GM21576 (cell line): ENCODE measurements around the gene P2RX7.
"Not testable (repeated sequence)": the region's sequence is repeated elsewhere in the genome, so short reads cannot be mapped to it uniquely, and the experiment has no call there.

ENCODE experiments used
- ATAC-seq: cut with Tn5 transposase; IDR thresholded peaks from one replicate; pipeline ENCODE4 v1.9.1; 2021; ENCODE audit warnings: mild to moderate bottlenecking, moderate library complexity; ENCODE audit not compliant: unreplicated experiment

The P2RX7 gene

DNA sequence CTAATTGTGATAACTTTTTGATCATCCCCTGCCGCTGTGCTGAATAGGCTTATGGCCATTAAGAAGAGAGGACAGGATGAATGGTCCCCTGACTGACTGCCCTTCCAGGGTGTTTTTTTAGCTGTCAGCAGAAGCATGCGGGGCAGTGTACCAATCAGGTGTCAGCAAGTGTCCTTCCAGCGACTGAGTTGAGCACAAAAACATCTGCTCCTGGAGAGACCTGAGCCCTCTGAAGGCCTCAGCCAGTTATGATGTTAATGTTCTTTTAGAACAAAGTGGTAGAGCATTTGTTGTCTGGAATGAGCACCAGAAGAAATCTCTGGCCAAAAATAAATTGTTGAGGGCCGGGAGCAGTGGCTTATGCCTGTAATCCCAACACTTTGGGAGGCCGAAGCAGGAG is 37.5 kb downstream of the P2RX7 start:
- no peak for ATAC-seq

DNA sequence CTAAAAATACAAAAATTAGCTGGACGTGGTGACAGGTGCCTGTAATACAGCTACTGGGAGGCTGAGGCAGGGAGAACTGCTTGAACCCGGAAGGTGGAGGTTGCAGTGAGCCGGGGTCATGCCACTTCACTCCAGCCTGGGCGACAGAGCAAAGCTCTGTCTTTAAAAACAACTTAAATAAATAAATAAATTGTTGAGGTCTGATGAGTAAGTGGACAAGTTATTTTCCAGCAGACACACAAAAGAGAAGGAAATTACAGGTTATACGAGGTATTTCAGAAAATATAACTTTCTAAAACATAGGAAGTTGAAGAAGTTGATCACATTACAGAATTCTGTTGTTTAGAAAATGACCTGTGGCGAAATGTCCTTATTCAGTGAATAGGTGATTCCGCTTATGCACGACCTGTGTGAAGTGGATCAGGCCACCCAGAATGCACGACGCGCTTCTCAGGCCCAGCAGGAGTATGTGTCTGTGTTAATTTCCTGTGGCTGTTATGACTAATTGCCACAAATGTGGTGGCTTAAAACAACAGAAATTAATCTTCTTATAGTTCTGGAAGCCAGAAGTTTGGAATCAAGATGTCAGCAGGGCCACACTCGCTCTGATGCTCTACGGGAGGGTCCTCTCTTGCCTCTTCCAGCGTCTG is 38.1 kb downstream of the P2RX7 start:
- no peak for ATAC-seq

DNA sequence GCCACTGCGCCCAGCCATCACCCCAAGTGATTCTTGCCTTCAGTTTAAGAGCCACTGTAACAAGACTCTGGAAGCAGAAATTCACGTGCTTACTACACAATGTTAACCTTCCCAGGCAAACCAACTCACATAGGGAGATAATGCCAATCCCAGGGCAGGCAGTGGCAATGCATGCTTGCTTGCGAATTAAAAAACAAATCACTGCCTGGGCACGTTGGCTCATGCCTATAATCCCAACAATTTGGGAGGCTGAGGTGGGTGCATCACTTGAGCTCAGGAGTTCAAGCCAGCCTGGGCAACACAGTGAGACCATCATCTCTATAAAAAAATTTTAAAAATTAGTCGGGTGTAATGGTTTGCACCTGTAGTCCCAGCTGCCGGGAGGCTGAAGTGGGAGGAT is 39.5 kb downstream of the P2RX7 start:
- ATAC-seq = no peak

DNA sequence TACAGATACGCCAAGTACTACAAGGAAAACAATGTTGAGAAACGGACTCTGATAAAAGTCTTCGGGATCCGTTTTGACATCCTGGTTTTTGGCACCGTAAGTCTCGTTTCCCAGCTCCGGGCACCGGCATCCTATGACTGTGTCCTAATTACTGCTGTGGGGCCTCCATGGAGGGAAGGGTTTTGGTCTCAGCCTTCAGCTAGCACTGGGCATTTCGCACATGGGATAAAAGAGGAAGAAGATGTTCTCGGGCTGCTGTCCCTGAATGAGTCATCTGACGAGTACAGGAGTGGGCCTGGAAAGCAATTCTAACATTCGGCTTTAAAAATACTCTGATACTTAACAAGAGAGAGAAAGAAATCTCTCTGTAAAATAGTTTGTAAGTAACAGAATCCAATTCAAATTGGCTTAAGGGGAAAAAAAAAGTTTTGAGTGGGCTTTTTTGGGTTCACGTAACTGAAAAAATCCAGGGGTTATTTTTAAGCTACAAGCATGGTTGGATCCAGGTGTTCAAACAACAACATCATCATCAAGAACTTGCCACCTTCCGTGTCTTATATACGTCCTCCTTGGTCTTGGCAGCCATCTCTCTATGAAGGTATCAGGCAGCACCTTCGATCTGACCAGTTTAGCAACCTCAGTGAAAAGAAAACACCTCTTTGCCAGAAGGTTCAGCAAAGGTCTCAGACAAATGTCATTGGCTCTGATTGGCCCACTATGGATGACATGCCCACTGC is 42.9 kb downstream of the P2RX7 start:
- ATAC-seq = no peak

DNA sequence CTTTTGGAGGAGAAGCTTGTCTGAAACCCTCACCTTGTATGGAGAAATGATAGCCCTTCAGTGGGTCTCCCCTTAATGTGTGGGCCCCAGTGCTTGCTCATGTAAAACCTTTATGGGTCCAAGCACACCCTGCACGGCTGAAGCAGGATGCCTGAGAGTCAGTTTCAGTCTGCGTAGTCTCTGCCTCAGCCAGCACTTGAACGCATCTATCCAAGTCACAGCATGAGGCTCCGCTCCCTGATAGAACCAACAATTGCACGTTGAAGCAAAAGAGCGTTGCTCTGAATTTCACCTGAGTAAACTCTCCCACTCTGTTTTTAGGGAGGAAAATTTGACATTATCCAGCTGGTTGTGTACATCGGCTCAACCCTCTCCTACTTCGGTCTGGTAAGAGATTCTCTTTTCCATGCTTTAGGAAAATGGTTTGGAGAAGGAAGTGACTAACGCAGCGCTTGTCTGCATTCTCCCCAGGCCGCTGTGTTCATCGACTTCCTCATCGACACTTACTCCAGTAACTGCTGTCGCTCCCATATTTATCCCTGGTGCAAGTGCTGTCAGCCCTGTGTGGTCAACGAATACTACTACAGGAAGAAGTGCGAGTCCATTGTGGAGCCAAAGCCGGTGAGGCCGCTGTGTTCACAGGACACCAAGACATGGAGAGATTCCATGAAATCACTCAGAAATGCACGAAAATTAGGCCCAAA is 44.3 kb downstream of the P2RX7 start:
- ATAC-seq = no peak

DNA sequence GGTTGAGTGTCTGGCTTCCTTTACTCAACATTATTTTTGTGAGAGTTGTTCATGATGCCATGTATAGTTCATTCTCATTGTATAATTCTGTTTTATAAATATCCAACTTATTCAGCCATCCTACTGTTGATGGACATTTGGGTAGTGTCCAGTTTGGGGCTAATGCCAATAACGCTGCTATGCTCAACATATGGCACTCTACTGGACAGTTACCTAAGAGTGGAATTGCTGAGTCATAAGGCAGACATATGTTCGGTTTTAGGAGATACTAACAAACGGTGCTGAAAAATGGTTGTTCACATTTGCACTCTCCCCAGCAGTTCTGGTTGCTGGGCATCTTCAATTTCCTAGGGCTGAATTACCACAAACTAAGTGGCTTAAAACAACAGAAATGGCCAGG is 48.5 kb downstream of the P2RX7 start:
- ATAC-seq = no peak

DNA sequence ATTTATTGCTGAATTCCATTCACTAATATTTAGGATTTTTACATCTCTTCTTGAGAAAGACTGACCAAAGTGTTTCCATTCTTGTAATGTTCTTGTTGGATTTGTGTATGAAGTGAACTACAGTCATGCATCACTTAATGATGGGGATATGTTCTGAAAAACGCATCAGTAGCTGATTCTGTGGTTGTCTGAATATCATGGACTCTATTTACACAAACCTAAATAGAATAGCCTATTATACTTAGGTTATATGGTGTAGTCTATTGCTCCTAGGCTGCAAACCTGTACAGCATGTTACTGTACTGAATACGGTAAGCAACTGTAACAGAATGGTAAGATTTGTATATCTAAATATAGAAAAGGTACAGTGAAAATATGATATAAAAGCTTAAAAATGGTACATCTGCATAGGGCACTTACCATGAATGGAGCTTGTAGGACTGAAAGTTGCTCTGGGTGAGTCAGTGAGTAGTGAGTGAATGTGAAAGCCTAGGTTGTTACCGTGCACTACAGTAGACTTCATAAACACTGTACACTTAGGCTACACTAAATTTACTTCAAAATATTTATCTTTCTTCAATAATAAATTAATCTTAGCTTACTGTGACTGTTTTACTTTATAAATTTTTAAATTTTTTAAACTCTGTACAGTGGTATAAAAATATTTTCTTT is 49.7 kb downstream of the P2RX7 start:
- no peak for ATAC-seq

DNA sequence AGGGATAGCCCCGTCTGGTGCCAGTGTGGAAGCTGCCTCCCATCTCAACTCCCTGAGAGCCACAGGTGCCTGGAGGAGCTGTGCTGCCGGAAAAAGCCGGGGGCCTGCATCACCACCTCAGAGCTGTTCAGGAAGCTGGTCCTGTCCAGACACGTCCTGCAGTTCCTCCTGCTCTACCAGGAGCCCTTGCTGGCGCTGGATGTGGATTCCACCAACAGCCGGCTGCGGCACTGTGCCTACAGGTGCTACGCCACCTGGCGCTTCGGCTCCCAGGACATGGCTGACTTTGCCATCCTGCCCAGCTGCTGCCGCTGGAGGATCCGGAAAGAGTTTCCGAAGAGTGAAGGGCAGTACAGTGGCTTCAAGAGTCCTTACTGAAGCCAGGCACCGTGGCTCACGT is 51.7 kb downstream of the P2RX7 start:
- no peak for ATAC-seq

DNA sequence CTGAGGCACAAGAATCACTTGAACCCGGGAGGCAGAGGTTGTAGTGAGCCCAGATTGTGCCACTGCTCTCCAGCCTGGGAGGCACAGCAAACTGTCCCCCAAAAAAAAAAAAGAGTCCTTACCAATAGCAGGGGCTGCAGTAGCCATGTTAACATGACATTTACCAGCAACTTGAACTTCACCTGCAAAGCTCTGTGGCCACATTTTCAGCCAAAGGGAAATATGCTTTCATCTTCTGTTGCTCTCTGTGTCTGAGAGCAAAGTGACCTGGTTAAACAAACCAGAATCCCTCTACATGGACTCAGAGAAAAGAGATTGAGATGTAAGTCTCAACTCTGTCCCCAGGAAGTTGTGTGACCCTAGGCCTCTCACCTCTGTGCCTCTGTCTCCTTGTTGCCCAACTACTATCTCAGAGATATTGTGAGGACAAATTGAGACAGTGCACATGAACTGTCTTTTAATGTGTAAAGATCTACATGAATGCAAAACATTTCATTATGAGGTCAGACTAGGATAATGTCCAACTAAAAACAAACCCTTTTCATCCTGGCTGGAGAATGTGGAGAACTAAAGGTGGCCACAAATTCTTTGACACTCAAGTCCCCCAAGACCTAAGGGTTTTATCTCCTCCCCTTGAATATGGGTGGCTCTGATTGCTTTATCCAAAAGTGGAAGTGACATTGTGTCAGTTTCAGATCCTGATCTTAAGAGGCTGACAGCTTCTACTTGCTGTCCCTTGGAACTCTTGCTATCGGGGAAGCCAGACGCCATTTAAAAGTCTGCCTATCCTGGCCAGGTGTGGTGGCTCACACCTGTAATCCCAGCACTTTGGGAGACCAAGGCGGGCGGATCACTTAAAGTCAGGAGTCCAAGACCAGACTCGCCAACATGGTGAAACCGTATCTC is 52.6 kb downstream of the P2RX7 start:
- no peak for ATAC-seq

DNA sequence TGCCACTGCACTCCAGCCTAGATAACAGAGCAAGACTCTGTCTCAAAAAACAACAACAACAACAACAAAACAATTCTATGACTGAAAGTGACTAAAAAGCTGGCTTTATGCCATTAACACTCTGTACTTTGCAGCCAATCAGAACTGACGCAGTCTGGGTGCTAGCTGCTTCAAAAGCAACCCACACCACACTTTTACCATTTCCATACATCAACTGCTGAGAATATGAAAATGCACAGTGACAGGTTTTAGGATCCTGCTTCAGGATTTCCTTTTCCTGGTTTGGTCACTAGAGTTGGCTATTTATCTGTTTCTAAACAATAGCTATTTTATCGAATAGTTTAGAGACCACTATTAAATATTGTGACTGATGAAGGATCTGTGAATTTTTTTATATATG is 54.1 kb downstream of the P2RX7 start:
- ATAC-seq = no peak

DNA sequence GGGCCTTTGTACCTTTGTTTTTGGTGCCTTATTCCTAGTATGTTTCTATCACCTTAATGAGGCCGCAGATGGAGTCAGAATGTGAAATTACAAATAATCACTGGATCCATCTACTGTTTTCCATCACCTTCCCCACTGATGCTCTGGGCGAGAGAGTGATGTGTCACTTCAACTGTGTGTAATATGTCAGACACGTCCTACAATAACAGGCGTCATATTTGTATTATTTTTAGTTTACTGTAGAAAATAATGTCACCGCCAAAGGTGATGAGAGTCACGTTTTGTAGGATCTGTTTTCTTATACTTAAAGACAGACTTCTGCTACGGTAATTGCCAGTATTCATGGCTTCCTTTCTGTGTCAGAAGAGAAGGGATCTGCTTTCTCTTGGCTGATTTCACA is 54.8 kb downstream of the P2RX7 start:
- ATAC-seq = no peak

DNA sequence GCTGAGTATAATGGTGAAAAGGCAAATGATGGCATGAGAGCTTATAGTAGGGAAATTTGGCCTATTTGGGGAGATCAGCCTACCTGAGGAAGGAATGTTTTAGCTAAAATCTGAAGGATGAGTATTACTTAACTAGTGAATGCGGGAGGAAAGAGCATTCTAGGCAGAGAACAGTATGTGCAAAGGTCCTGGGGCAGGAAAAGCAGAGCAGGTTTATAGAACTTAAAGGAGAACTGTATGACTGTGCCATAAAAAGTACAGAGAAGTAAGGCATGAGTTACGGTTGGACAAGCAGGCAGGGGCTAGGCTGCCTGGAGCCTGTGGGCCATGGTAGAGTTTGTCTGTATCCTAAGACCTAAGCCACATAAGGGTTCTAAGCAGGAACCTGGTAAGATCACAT is 55.6 kb downstream of the P2RX7 start:
- ATAC-seq = no peak

DNA sequence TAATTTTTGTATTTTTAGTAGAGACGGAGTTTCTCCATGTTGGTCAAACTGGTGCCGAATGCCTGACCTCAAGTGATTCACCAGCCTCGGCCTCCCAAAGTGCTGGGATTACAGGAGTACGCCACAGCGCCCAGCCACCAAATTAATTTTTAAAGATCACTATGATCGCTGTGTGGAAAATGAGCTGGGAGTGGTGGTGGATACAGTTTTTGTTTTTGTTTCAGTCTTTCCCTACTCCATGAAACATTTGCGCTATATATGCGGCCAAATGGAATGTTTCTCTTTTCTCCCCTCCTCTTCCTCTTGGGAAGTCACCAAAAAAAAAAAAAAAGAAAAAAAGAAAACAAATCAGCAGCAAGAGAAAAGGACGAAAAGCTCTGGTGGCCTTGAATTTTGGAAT is 56.5 kb downstream of the P2RX7 start:
- ATAC-seq = no peak

DNA sequence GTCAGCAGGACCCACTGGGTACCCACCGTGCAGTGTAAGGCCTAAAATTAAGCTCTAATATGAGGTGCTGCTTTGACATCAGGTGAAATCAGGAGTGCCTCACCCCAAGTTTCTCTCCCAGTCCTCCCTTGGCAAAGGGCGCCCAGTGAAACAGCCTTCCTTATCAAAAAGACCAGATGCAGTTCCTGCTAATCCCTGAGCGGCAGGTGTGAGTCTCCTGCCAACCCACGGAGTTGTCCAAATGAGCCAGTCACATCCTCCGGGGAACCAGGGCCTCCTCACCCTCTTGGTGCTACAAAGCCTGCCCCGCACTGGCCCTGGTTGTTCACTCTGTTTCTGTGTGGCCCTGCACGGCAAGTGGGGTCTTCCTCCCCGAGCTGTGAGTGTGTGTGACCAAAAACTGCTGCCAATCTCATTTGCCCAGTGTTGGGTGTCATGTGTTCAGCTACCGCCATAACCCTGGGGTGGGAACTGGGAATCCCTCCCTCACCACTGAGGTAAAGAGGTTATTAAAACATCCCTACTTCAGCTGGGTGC is 57.0 kb downstream of the P2RX7 start:
- ATAC-seq = no peak

DNA sequence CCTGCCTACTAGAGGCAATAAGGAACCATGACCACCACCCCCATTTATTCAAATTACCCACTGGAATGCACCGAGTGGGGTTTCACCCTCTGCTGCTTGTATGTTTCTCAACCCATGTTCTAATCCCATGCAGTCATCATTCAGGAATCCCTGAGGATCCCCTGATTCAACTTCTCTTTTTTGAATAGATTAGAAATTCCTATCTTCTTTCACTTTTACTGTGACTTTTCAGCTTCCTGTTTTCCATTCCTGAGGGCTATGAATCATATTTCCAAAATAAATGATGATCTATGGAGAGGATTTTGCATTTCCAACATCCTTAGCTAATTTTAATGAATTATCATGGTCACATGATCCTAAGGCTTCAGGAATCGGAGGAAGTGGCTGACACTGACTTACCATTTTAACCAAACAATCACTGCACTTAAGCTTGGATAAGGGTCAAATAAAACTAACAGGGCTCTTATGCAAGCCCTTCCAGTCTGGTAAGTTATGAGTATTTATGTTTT is 57.9 kb downstream of the P2RX7 start:
- no peak for ATAC-seq

DNA sequence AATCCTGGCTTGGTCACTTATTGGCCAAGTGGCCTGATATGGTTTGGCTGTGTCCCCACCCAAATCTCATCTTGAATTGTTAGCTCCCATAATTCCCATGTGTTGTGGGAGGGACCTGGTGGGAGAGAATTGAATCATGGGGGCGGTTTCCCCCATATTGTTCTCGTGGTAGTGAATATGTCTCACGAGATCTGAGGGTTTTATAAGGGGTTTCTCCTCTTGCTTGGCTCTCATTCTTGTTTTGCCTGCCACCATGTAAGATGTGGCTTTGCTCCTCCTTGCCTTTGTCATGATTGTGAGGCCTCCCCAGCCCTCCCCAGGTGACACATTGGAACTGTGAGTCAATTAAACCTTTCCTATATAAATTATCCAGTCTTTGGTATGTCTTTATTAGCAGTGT is 58.5 kb downstream of the P2RX7 start:
- ATAC-seq = no peak

DNA sequence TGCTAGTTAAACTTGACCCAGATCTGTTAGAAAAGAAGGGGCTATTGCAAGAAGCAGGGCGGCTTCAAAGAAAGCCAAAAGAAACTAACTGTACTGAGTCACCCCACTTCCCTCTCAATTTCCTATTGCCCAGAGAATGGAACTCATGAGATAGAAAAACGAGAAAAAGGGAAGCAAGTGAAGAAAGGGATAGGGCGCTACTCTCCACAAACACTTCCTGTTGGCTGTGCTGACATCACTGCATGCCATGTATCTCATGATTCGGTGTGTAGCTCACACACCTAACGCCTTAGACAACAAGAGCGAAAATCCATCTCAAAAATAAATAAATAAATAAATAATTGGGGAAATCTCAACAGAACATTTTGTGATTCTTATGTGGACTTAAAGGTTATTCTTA is 64.2 kb downstream of the P2RX7 start:
- no peak for ATAC-seq

DNA sequence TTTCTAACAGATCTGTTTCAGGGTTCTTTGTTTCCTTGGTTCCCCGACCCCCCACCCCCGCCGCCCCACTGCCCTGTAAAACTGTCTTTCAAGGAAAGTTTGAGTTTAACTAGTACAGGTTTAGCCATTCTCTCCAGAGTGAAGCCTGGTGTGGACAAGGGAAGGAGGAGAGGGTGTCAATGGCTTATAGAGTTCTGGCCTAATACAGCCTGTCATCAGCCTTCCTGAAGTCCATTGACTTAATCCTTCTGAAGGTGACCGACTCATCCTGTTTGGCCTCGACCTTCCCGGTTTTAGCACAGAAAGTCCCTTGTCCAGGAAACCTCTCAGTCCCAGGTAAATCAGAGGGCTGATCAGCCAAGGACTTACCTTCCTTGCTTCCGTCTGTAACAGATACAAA is 66.3 kb downstream of the P2RX7 start:
- no peak for ATAC-seq

DNA sequence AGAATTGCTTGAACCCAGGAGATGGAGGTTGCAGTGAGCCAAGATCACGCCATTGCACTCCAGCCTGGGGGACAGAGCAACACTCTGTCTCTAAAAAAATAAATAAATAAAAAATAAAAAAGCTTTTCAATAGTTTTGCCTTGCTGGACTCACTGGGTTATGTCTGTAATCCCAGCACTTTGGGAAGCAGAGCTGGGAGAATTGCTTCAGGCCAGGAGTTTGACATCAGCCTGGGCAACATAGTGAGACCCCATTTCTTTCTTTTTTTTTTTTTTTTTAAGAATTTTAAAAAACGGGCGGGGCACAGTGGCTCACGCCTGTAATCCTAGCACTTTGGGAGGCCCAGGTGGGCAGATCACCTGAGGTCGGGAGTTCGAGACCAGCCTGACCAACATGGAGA is 68.5 kb downstream of the P2RX7 start:
- not testable (repeated sequence) for ATAC-seq
